GM12878 (cell line): ENCODE measurements around the gene EPHB2. TPM values are rescaled to one million over a fixed set of nuclear protein-coding genes. Genes with fewer than 3 reads are reported as not detected.

Experiments used
- ATAC-seq: fragments of 200-7000 bp; cut with Tn5 transposase; 3 replicates; pipeline ENCODE4 v1.9.1; 2020; ENCODE audit warnings: mild to moderate bottlenecking, moderate library complexity
- BruUV-seq: library from RNA; stranded (reverse); fragments of 400-500 nt; replicated peaks from 2 replicates; lab custom pipeline; 2021; lab: Mats Ljungman, UMichigan
- CTCF ChIA-PET: fragments of 300-600 bp; sonication (Branson Sonifier 250); formaldehyde crosslinking; extraction: SDS; loops from one replicate; lab custom pipeline; 2021; ENCODE audit warnings: inconsistent platforms; lab: Yijun Ruan, JAX
- POLR2A ChIA-PET: fragments of 350-600 bp; formaldehyde crosslinking; extraction: SDS; loops from one replicate; lab custom pipeline; 2021; ENCODE audit warnings: inconsistent platforms; lab: Charles Lee
- RAD21 ChIA-PET: fragments of 300-600 bp; sonication (Branson Sonifier 250); formaldehyde crosslinking; loops from one replicate; lab custom pipeline; 2023; ENCODE audit warnings: antibody characterized with exemption; ENCODE audit not compliant: unreplicated experiment; lab: Charles Lee
- SMC1A ChIA-PET: fragments of 300-600 bp; sonication (Branson Sonifier 250); formaldehyde crosslinking; loops from one replicate; lab custom pipeline; 2023; ENCODE audit not compliant: unreplicated experiment, uncharacterized antibody; lab: Charles Lee
- DNase-seq: peaks from one replicate; pipeline ENCODE4 v3.0.0-alpha.2; 2011; ENCODE audit warnings: low read depth, low spot score
- FAIRE-seq: peaks from 3 replicates; lab custom pipeline; 2011; peaks lifted over from hg19 to GRCh38; lab: Jason Lieb, UNC
- H2AFZ ChIP-seq: 2 replicates; pipeline ENCODE4 v1.6.0; 2011; ENCODE audit warnings: low read depth, low read length, control low read depth; ENCODE audit not compliant: control insufficient read depth
- H3K27ac ChIP-seq: 2 replicates; pipeline ENCODE4 v1.5.1; 2011; ENCODE audit warnings: control low read depth; ENCODE audit not compliant: control insufficient read depth, insufficient read depth
- H3K27me3 ChIP-seq, 2 experiments: replicated peaks in 1 of 2; 2 replicates each; pipeline versions ENCODE4 v1.6.0 to v1.6.1; 2011; ENCODE audit warnings: low read length in 1 of 2; ENCODE audit not compliant: control insufficient read depth in 2 of 2, insufficient read depth in 2 of 2
- H3K36me3 ChIP-seq, 2 experiments: 2 replicates each; pipeline ENCODE4 v1.5.1; 2011; ENCODE audit warnings: low read length in 1 of 2; ENCODE audit not compliant: control insufficient read depth in 2 of 2, insufficient read depth in 2 of 2
- H3K4me1 ChIP-seq: 2 replicates; pipeline ENCODE4 v1.6.1; 2011; ENCODE audit warnings: mild to moderate bottlenecking, low read length, moderate library complexity, mixed read lengths; ENCODE audit not compliant: control insufficient read depth, insufficient read depth
- H3K4me2 ChIP-seq: 2 replicates; pipeline ENCODE4 v1.6.0; 2011; ENCODE audit warnings: control low read depth; ENCODE audit not compliant: control insufficient read depth, insufficient read depth
- H3K4me3 ChIP-seq: fragments of 200-600 bp; sonication (generic); 2 replicates; pipeline ENCODE4 v1.5.1; 2016
- H3K79me2 ChIP-seq: 2 replicates; pipeline ENCODE4 v1.6.0; 2011; ENCODE audit warnings: low read length; ENCODE audit not compliant: control insufficient read depth, insufficient read depth
- H3K9ac ChIP-seq: 2 replicates; pipeline ENCODE4 v1.8.0; 2011; ENCODE audit warnings: low read length, control low read depth, mixed read lengths; ENCODE audit not compliant: control insufficient read depth, insufficient read depth
- H3K9me3 ChIP-seq: replicated peaks from 3 replicates; pipeline ENCODE4 v1.5.1; 2011; ENCODE audit warnings: mild to moderate bottlenecking, low read length; ENCODE audit not compliant: control insufficient read depth, insufficient read depth
- H4K20me1 ChIP-seq: 2 replicates; pipeline ENCODE4 v1.6.0; 2011; ENCODE audit not compliant: control insufficient read depth, insufficient read depth
- CBX5 ChIP-seq: sonication (generic); IDR thresholded peaks from 2 replicates; pipeline ENCODE4 v1.6.1; 2016; ENCODE audit warnings: low read depth, moderate library complexity, mild to moderate bottlenecking, inconsistent platforms
- CUX1 ChIP-seq: IDR thresholded peaks from 2 replicates; pipeline ENCODE4 v1.6.1; 2012; ENCODE audit warnings: improper control_type of control experiment, low read depth, low read length; ENCODE audit not compliant: insufficient replicate concordance
- IKZF2 ChIP-seq, 2 experiments: fragments of 450-650 bp; IDR thresholded peaks; 2 replicates each; pipeline ENCODE4 v1.6.1; 2017; ENCODE audit warnings: mild to moderate bottlenecking in 2 of 2, moderate library complexity in 2 of 2
- JUNB ChIP-seq: IDR thresholded peaks from 2 replicates; pipeline ENCODE4 v1.6.1; 2016; ENCODE audit warnings: antibody characterized with exemption, mild to moderate bottlenecking
- JUND ChIP-seq: IDR thresholded peaks from 2 replicates; pipeline ENCODE4 v1.6.1; 2012; ENCODE audit warnings: low read depth, mild to moderate bottlenecking, low read length, improper control_type of control experiment, moderate library complexity
- MAX ChIP-seq: IDR thresholded peaks from 2 replicates; pipeline ENCODE4 v1.6.1; 2012; ENCODE audit warnings: low read depth, low read length, improper control_type of control experiment
- MXI1 ChIP-seq: fragments of 150-350 bp; IDR thresholded peaks from 2 replicates; pipeline ENCODE4 v1.6.1; 2011; ENCODE audit warnings: low read depth, mild to moderate bottlenecking, inconsistent platforms, low read length, improper control_type of control experiment
- NFYB ChIP-seq: IDR thresholded peaks from 2 replicates; pipeline ENCODE4 v1.6.1; 2011; ENCODE audit warnings: low read depth, mild to moderate bottlenecking, low read length, improper control_type of control experiment, moderate library complexity; ENCODE audit not compliant: insufficient read depth
- NR2F1 ChIP-seq: fragments of 450-650 bp; conservative IDR thresholded peaks from 2 replicates; pipeline ENCODE4 v1.6.1; 2017; ENCODE audit warnings: mild to moderate bottlenecking
- PAX5 ChIP-seq: IDR thresholded peaks from 2 replicates; pipeline ENCODE4 v1.6.1; 2011; ENCODE audit warnings: low read depth, low read length, borderline replicate concordance
- RAD21 ChIP-seq: IDR thresholded peaks from 2 replicates; pipeline ENCODE4 v1.6.1; 2011; ENCODE audit warnings: mild to moderate bottlenecking, low read depth, low read length, moderate library complexity; ENCODE audit not compliant: insufficient read depth
- RELA ChIP-seq: fragments of 450-650 bp; IDR thresholded peaks from 2 replicates; pipeline ENCODE4 v1.8.0; 2014; ENCODE audit warnings: borderline replicate concordance; ENCODE audit not compliant: partially characterized antibody
- SIX5 ChIP-seq: IDR thresholded peaks from 2 replicates; pipeline ENCODE4 v1.6.1; 2011; ENCODE audit warnings: mild to moderate bottlenecking, low read depth, low read length, moderate library complexity; ENCODE audit not compliant: severe bottlenecking
- SREBF2 ChIP-seq: IDR thresholded peaks from 2 replicates; pipeline ENCODE4 v1.6.1; 2012; ENCODE audit warnings: mild to moderate bottlenecking, low read length
- ZBTB40 ChIP-seq: fragments of 450-650 bp; IDR thresholded peaks from 2 replicates; pipeline ENCODE4 v1.6.1; 2016; ENCODE audit warnings: mild to moderate bottlenecking, moderate library complexity, borderline replicate concordance
- ZNF207 ChIP-seq: fragments of 450-650 bp; IDR thresholded peaks from 2 replicates; pipeline ENCODE4 v1.6.1; 2014; ENCODE audit warnings: antibody characterized with exemption, mild to moderate bottlenecking, borderline replicate concordance
- ZSCAN29 ChIP-seq: fragments of 450-650 bp; IDR thresholded peaks from 2 replicates; pipeline ENCODE4 v1.6.1; 2017; ENCODE audit warnings: mild to moderate bottlenecking, moderate library complexity
- WGBS: methylation state at CpG from one replicate; pipeline ENCODE4 v1.1.6; 2016; ENCODE audit warnings: low lambda C conversion rate; ENCODE audit not compliant: insufficient replicate concordance, insufficient coverage; ENCODE audit errors: missing lambda C conversion rate; 5-methylcytosine and 5-hydroxymethylcytosine counted together
- in situ Hi-C: fragments of 300-500 bp; cut with MboI; formaldehyde crosslinking; loops from 9 replicates; pipeline ENCODE4 v1.14.3; 2018; ENCODE audit warnings: mixed read lengths
- intact Hi-C: fragments of 100-400 bp; cut with micrococcal nuclease; formaldehyde crosslinking; loops from one replicate; pipeline ENCODE4 v1.14.2; 2022; ENCODE audit not compliant: unreplicated experiment
- polyA plus RNA-seq, 11 experiments: library from polyadenylated mRNA; depleted of rRNA in 4 of 11; unstranded in 6 of 11; stranded (reverse) in 5 of 11; fragments of >200 nt; fragmentation: Nextera tagmentation in 4 of 11; fragmentation: Illumina TruSeq in 1 of 11; extraction: Ambion mirVana in 4 of 11; extraction: Trizol in 1 of 11; gene quantifications; 1 replicate in 1 of 11; 2 replicates in 10 of 11; pipeline versions ENCODE4 v1.2.1 to v1.2.3, GENCODE V29; 2011 to 2016; ENCODE audit warnings: inconsistent platforms in 2 of 11, missing spikeins in 2 of 11, low read depth in 1 of 11
- total RNA-seq, 4 experiments: library from RNA; depleted of rRNA in 3 of 4; stranded (reverse); fragments of >200 nt in 3 of 4; fragmentation: Illumina TruSeq in 1 of 4; extraction: Trizol in 1 of 4; gene quantifications; 2 replicates each; pipeline versions ENCODE4 v1.2.1 to v1.2.3, GENCODE V29; 2013 to 2021

EPHB2 gene
- total and polyA plus RNA-seq, 10 of the 15 experiments (the other 5 are each of a cell fraction or from before 2014, with no cell fraction given) = 0.13 to 3.3 (median 0.92) TPM

GRCh38 chr1:22821027-22821426 lies 110.4 kb downstream of the EPHB2 start:
- DNase-seq = no peak
- FAIRE-seq = no peak
- ChIA-PET RAD21 (no interaction called here), POLR2A (no interaction called here), SMC1A (interaction anchor here (0.6 kb wide), 1 partner anchor 282 kb away, joined by 3 read pairs; no protein-coding TSS in a partner anchor), CTCF (interaction anchor here (1.1 kb wide), 1 partner anchor 130 kb away, joined by 3 read pairs; no protein-coding TSS in a partner anchor)
- H3K9me3 ChIP-seq = no peaks in the 10 kb centered on the region
- H2AFZ ChIP-seq = no peak overlapping the region
- no peak for ATAC-seq
- in situ Hi-C loops (no loop called here), intact Hi-C loops (no loop called here)
- H3K4me3 ChIP-seq = no peak overlapping the region
- no peaks in the 10 kb centered on the region for H3K36me3 ChIP-seq
- no peaks in the 10 kb centered on the region for H4K20me1 ChIP-seq
- no peaks in the 10 kb centered on the region; a peak in 1 of 4 replicates for H3K27me3 ChIP-seq
- no peaks in the 10 kb centered on the region for H3K4me1 ChIP-seq
- WGBS = 44% methylated on average over 5 of the region's 5 CpGs
- TF ChIP-seq RAD21 (no peak), NFYB (no peak), MXI1 (no peak), ZBTB40 (no peak), PAX5 (no peak), RELA (no peak), IKZF2 (IDR thresholded peaks at IDR 0.05) (no peak), NR2F1 (no peak), SIX5 (no peak), JUNB (no peak), SREBF2 (no peak), CUX1 (no peak), MAX (no peak), ZSCAN29 (no peak), JUND (no peak), ZNF207 (no peak), CBX5 (no peak)
- no peaks in the 10 kb centered on the region for H3K79me2 ChIP-seq
- no peak overlapping the region for H3K27ac ChIP-seq
- no TSS peak for BruUV-seq
- H3K9ac ChIP-seq = no peak overlapping the region
- no peak overlapping the region for H3K4me2 ChIP-seq
